Measurements from ENCODE around the gene EEF1AKMT2.

Gene EEF1AKMT2

DNA sequence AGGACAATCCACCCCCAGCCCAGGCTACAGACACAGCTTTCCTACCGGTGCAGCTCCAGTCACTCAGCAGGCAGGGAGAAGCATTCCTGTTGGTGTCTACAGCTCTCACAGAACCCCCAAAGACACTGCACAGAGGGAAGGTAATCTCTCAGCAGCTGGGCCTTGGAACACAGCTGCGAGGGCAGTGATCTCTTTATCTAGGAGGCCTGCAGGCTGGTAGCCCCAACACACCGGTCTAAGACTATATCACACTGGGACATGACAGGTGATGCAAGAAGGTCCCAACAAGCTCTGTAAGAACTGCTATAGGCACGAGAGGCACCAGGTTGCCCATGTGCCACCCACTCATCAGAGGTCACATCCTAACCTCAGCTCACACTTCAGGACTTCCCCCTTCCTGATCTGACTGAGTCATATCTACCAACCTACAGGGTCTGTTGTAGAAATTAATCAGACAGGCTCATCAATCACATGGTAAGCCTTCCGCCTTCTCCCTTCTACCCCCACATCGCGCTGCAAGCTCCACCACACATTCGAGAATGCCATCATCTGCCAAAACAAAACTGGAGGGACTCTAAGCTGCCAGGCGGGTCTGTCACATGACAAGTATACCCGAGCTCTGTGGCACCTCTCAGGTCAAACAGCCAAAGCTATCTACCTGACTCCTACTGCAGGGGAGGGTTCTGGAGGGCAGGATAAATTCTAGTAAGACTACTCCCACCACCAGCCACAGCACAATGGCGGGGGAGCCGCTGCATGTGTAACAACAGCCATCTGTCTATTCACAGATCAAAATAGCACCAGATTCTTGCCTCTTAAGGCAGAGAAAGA is 73.6 kb downstream of the EEF1AKMT2 start:
- peak; percentile 60 for DNase-seq

GRCh38 chr10:124717041-124717757 is 74.5 kb downstream of the EEF1AKMT2 start:
- DNase-seq: no peak

DNA sequence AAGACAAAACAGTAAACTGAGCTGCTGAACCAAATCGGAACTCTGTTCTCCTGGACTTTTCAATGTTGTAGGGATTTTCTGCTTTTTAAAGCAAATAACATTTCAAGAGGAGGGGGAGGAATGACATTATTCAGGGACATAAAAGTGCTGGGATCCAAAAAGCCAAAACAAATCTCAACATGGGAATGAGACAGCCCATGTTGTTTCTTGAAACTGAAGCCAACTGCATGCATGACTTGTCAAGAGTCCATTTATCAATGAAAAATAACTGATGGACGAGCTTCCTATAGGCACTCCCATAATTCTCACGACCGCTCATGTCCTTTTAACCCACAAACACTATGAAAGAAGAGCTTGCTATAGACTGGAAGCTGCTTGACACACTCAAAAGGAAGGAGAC is 75.3 kb downstream of the EEF1AKMT2 start:
- no peak for DNase-seq

GRCh38 chr10:124715439-124715838 is 76.2 kb downstream of the EEF1AKMT2 start:
- no peak for DNase-seq

DNA sequence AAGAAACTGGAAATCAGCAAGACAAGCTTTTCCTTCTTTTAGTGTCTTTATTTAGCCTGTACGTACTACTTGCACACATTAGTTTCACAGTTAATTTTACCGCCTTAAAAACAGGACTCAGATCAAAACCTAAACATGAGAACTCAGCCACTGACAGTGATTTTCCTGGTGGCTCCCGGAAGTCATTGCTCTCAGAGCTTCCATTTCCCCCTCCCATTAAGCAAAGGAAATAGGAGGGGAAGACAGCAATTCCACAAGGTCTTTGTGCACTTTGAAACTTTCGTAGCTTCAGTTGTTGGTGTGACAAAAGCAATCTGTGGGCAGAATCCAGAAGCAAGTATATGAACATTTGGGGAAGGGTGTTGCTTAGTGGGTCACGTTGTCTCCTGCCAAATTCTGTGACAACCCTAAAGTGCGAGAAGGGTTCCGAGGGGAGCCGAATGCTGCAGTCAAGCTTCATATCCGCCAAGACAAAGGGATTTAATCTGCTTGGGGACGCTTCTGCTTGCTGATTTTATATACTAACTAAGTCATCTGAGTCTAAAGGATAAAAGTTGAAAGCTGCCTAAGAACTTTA is 77.9 kb downstream of the EEF1AKMT2 start:
- DNase-seq: no peak

GRCh38 chr10:124712704-124713407 is 78.8 kb downstream of the EEF1AKMT2 start:
- DNase-seq: no peak

- DNase-seq: no peak
Observed at GRCh38 chr10:124711145-124711544, 80.5 kb downstream of the EEF1AKMT2 start.

DNA sequence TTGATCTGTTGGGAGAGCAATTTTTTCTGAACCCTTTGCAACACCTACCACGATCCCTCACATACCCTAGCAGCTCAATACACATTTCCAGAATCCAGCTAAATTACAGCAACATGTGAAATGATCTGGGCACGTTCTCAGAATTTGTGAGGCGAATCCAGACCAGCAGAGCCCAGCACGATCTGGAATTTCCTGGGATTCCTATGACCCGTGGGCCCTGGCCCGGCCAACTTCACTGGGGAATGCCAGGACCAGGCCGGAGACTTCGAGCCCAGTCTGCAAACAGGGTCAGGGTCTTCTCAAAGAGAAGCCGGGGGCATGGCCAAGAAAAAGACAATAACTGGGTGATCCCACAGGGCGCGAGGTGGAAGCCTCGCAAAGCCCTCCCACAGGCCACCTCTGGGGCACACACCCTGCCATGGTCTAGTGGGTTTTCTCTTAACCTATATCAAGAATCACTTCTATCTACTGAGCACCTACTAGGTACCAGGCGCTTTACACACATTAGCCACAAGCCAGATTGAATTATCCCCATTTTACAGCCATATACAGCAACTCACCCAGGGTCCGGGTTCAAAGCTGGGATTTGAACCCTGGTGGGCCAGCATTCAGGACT is 81.3 kb downstream of the EEF1AKMT2 start:
- DNase-seq: no peak

GRCh38 chr10:124709861-124710260 is 81.8 kb downstream of the EEF1AKMT2 start:
- no peak for DNase-seq

DNA sequence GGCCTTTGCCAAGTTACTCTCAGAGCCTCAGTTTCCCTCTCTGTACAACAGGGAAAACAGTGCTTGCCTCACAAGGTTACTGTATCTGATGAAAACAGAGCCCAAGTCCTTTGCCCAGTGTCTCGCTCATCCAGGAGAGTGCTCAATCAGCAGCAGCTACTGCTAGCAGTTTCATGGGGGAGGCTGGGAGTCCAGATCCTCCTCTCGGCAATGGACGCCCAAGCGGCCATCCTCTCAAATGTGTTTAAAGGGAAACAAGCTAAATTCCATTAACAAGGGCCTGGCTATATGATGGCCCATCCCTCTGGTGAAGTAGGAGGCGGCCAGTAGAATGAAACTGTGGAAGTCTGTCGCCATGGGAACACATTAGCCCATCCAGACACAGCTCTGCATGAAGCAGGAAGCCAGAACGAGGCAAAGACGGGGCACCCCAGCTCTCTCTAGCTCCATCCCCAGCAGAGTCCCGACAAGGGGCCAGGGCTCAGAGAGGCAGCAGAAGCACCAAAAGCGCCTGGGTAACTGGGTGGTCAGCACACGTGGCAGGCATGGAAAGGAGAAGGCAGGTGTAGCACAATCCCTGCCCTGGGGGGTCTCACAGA is 82.7 kb downstream of the EEF1AKMT2 start:
- no peak for DNase-seq

DNA sequence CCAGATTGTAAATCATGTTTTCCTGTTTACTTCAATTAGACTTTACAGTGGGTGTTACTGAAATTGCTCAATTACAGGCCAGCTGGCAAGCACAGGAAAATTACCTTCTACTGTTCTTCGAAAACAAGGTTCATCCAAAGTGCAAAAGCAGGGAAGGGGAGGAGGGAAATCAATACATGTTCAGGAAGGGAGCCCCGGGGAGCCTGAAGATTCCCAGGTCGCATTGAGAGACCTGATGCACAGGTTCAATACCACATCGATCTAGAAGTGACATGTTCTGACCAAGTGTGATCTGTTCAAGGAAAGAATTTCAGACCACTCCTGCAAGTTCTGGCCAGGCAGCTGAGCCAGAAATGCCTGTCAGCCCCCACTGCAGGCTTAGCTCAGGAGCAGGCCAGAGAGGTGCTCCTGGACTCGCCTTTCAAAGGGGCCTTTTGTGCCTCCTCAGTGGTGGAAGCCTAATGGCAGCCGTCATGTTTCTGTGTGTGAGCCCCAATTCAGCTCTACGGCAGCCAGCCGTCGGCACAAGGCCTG is 83.4 kb downstream of the EEF1AKMT2 start:
- no peak for DNase-seq
